Adrenal gland (tissue), 5 donors: ENCODE data around the gene PHLDB3.

Experiments used
- POLR2A ChIP-seq, 2 donors: fragments of 450-650 bp; IDR thresholded peaks; one replicate each; pipeline ENCODE4 v1.6.1; 2017; ENCODE audit warnings: antibody characterized with exemption in 2 of 2, mild to moderate bottlenecking in 2 of 2, moderate library complexity in 1 of 2
- TF ChIP-seq, protein P1 (sequence below), 6 experiments: fragments of 450-650 bp in 4 of 6; fragments of 200-600 bp in 2 of 6; sonication (generic) in 1 of 6; IDR thresholded peaks; 1 replicate in 5 of 6; 2 replicates in 1 of 6; pipeline versions ENCODE4 v1.5.1 to v1.8.0; 2016 to 2021; ENCODE audit warnings: antibody characterized with exemption in 6 of 6, mild to moderate bottlenecking in 2 of 6, moderate library complexity in 1 of 6
- donor health status: DM: no; HTN: no; CAD: no.

DNA sequence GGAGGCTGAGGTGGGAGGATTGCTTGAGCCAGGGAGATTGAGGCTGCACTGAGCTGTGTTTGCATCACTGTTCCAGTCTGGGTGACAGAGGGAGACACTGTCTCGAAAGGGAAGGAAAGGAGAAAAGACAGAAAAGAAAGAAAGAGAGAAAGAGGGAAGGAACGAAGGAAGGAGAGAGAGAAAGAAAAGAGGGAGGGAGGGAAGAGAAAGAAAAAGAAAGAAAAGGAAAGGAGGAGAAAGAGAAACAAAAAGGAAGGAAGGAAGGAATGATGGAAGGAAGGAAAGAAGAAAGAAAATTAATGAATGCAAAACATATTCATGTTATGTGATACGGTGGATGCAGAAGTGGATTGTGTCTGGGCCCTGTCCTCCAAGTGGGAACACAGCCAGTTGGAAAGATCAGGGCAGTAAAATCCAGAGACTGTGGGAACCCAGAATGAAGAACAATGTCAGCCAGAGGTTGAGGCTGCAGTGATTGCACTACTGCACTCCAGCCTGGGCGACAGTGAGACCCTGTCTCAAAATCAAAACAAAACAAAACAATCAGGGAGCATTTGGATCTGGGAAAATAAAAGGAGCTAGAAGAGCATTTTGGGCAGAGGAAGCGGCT is 6.2 kb downstream of the PHLDB3 start:
- TF ChIP-seq, protein P1, sequence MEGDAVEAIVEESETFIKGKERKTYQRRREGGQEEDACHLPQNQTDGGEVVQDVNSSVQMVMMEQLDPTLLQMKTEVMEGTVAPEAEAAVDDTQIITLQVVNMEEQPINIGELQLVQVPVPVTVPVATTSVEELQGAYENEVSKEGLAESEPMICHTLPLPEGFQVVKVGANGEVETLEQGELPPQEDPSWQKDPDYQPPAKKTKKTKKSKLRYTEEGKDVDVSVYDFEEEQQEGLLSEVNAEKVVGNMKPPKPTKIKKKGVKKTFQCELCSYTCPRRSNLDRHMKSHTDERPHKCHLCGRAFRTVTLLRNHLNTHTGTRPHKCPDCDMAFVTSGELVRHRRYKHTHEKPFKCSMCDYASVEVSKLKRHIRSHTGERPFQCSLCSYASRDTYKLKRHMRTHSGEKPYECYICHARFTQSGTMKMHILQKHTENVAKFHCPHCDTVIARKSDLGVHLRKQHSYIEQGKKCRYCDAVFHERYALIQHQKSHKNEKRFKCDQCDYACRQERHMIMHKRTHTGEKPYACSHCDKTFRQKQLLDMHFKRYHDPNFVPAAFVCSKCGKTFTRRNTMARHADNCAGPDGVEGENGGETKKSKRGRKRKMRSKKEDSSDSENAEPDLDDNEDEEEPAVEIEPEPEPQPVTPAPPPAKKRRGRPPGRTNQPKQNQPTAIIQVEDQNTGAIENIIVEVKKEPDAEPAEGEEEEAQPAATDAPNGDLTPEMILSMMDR (IDR thresholded peaks at IDR 0.05), result no peak
- no peak for TF ChIP-seq POLR2A (IDR thresholded peaks at IDR 0.05)
